Activated T-cell treated with anti-CD3 and anti-CD28 coated beads, Interleukin-2, amount 50 U/mL, for 72 hours (primary cell): ENCODE results near the gene KCTD16. TPM values are rescaled to one million over a fixed set of nuclear protein-coding genes. Genes with fewer than 3 reads are reported as not detected.

Experiments used
- ATAC-seq, 2 donors: fragments of 150-1000 bp; cut with Tn5 transposase; replicated peaks in 1 of 2; 2 replicates each; pipeline ENCODE4 v1.10.0; 2021; ENCODE audit warnings: moderate library complexity in 2 of 2, mild to moderate bottlenecking in 1 of 2
- DNase-seq, 2 donors: peaks; one replicate each; pipeline ENCODE4 v3.0.0; 2021 to 2022; ENCODE audit warnings: mixed read lengths in 1 of 2
- H3K27ac Mint-ChIP-seq: one replicate; pipeline ENCODE4 v1.8.0; 2022; ENCODE audit warnings: mild to moderate bottlenecking, moderate library complexity, mixed read lengths
- H3K27me3 Mint-ChIP-seq: one replicate; pipeline ENCODE4 v1.8.0; 2022; ENCODE audit warnings: low read depth, mixed read lengths
- H3K36me3 Mint-ChIP-seq, 2 donors: one replicate each; pipeline ENCODE4 v1.8.0; 2022; ENCODE audit warnings: mixed read lengths in 2 of 2, mild to moderate bottlenecking in 1 of 2; ENCODE audit not compliant: insufficient read depth in 2 of 2
- H3K4me1 Mint-ChIP-seq: one replicate; pipeline ENCODE4 v1.8.0; 2022; ENCODE audit warnings: low read depth, mixed read lengths
- H3K4me3 Mint-ChIP-seq, 2 donors: one replicate each; pipeline ENCODE4 v1.8.0; 2022; ENCODE audit warnings: mild to moderate bottlenecking in 2 of 2, mixed read lengths in 2 of 2, moderate library complexity in 2 of 2
- H3K9me3 Mint-ChIP-seq, 2 donors: one replicate each; pipeline ENCODE4 v1.8.0; 2022; ENCODE audit warnings: mixed read lengths in 2 of 2
- total RNA-seq, 2 donors: library from RNA; stranded (reverse); gene quantifications; one replicate each; pipeline ENCODE4 v1.2.3, GENCODE V29; 2022

KCTD16 gene
- total RNA-seq, 2 donors from 2014 or later, result 0.07 to 0.25 TPM

- Mint-ChIP-seq H3K27ac (no peak overlapping the region), H3K4me3 (no peak overlapping the region), H3K27me3 (peaks cover 5% of the 10 kb centered on the region), H3K9me3 (peaks cover 0 to 2% of the 10 kb centered on the region in 2 donors), H3K36me3 (no peaks in the 10 kb centered on the region), H3K4me1 (no peaks in the 10 kb centered on the region)
- ATAC-seq, result no peak
- no peak for DNase-seq
These were observed 181.7 kb downstream of the KCTD16 start for GRCh38 chr5:144352330-144352729.

- ATAC-seq (no peak), DNase-seq (no peak)
- no peaks in the 10 kb centered on the region for H3K4me1 Mint-ChIP-seq
- no peak overlapping the region for H3K27ac Mint-ChIP-seq
- no peak overlapping the region for H3K4me3 Mint-ChIP-seq
- H3K36me3 Mint-ChIP-seq, result no peaks in the 10 kb centered on the region
- H3K27me3 Mint-ChIP-seq, result peaks cover 5% of the 10 kb centered on the region
- H3K9me3 Mint-ChIP-seq, result peaks cover 0 to 2% of the 10 kb centered on the region in 2 donors
These were observed 182.2 kb downstream of the KCTD16 start for GRCh38 chr5:144352732-144353317.

GRCh38 chr5:144356489-144356888 is 185.8 kb downstream of the KCTD16 start:
- H3K4me1 Mint-ChIP-seq, result no peaks in the 10 kb centered on the region
- ATAC-seq, result no peak
- no peak overlapping the region for H3K4me3 Mint-ChIP-seq
- H3K27ac Mint-ChIP-seq, result no peak overlapping the region
- H3K9me3 Mint-ChIP-seq, result peaks cover 0 to 1% of the 10 kb centered on the region in 2 donors
- no peaks in the 10 kb centered on the region for H3K36me3 Mint-ChIP-seq
- H3K27me3 Mint-ChIP-seq, result peaks cover 5% of the 10 kb centered on the region
- DNase-seq, result no peak

- ATAC-seq (no peak), DNase-seq (no peak)
- H3K9me3 Mint-ChIP-seq, result peaks cover 0 to 1% of the 10 kb centered on the region in 2 donors
- H3K4me1 Mint-ChIP-seq, result no peaks in the 10 kb centered on the region
- H3K27me3 Mint-ChIP-seq, result peaks cover 4% of the 10 kb centered on the region
- H3K4me3 Mint-ChIP-seq, result no peak overlapping the region
- H3K36me3 Mint-ChIP-seq, result no peaks in the 10 kb centered on the region
- no peak overlapping the region for H3K27ac Mint-ChIP-seq
These were observed 190.7 kb downstream of the KCTD16 start for GRCh38 chr5:144361406-144361805.

GRCh38 chr5:144365885-144366284 is 195.2 kb downstream of the KCTD16 start:
- H3K4me1 Mint-ChIP-seq, result no peaks in the 10 kb centered on the region
- H3K27me3 Mint-ChIP-seq, result no peaks in the 10 kb centered on the region
- H3K36me3 Mint-ChIP-seq, result no peaks in the 10 kb centered on the region
- ATAC-seq (no peak), DNase-seq (no peak)
- H3K9me3 Mint-ChIP-seq, result peaks cover 0 to 1% of the 10 kb centered on the region in 2 donors
- H3K4me3 Mint-ChIP-seq, result no peak overlapping the region
- H3K27ac Mint-ChIP-seq, result no peak overlapping the region

- H3K27me3 Mint-ChIP-seq, result no peaks in the 10 kb centered on the region
- no peak overlapping the region for H3K4me3 Mint-ChIP-seq
- peaks cover 0 to 2% of the 10 kb centered on the region in 2 donors for H3K9me3 Mint-ChIP-seq
- H3K36me3 Mint-ChIP-seq, result no peaks in the 10 kb centered on the region
- no peak for ATAC-seq
- no peak for DNase-seq
- no peaks in the 10 kb centered on the region for H3K4me1 Mint-ChIP-seq
- no peak overlapping the region for H3K27ac Mint-ChIP-seq
These were observed 197.3 kb downstream of the KCTD16 start for GRCh38 chr5:144367991-144368390.

GRCh38 chr5:144368556-144368955 is 197.9 kb downstream of the KCTD16 start:
- DNase-seq, result no peak
- no peaks in the 10 kb centered on the region for H3K36me3 Mint-ChIP-seq
- H3K4me1 Mint-ChIP-seq, result no peaks in the 10 kb centered on the region
- no peak overlapping the region for H3K27ac Mint-ChIP-seq
- H3K27me3 Mint-ChIP-seq, result no peaks in the 10 kb centered on the region
- H3K9me3 Mint-ChIP-seq, result peaks cover 0 to 2% of the 10 kb centered on the region in 2 donors
- ATAC-seq, result no peak
- H3K4me3 Mint-ChIP-seq, result no peak overlapping the region

GRCh38 chr5:144369006-144369405 is 198.3 kb downstream of the KCTD16 start:
- H3K27me3 Mint-ChIP-seq, result no peaks in the 10 kb centered on the region

GRCh38 chr5:144370273-144370672 is 199.6 kb downstream of the KCTD16 start:
- H3K36me3 Mint-ChIP-seq, result no peaks in the 10 kb centered on the region
- H3K4me3 Mint-ChIP-seq, result no peak overlapping the region
- H3K9me3 Mint-ChIP-seq, result peaks cover 0 to 2% of the 10 kb centered on the region in 2 donors
- DNase-seq (no peak), ATAC-seq (no peak)
- H3K27me3 Mint-ChIP-seq, result no peaks in the 10 kb centered on the region
- H3K4me1 Mint-ChIP-seq, result no peaks in the 10 kb centered on the region
- H3K27ac Mint-ChIP-seq, result no peak overlapping the region

More at GRCh38 chr5:144369006-144369405, 198.3 kb downstream of the KCTD16 start:
- H3K4me3 Mint-ChIP-seq, result no peak overlapping the region
- H3K4me1 Mint-ChIP-seq, result no peaks in the 10 kb centered on the region
- peaks cover 0 to 2% of the 10 kb centered on the region in 2 donors for H3K9me3 Mint-ChIP-seq
- DNase-seq, result no peak
- no peaks in the 10 kb centered on the region for H3K36me3 Mint-ChIP-seq
- ATAC-seq, result no peak
- H3K27ac Mint-ChIP-seq, result no peak overlapping the region

GRCh38 chr5:144374637-144375036 is 204.0 kb downstream of the KCTD16 start:
- Mint-ChIP-seq H3K4me3 (no peak overlapping the region), H3K27ac (no peak overlapping the region), H3K9me3 (peaks cover 2 to 6% of the 10 kb centered on the region in 2 donors), H3K36me3 (no peaks in the 10 kb centered on the region), H3K27me3 (no peaks in the 10 kb centered on the region), H3K4me1 (no peaks in the 10 kb centered on the region)
- ATAC-seq (no peak), DNase-seq (no peak)

- Mint-ChIP-seq H3K27me3 (no peaks in the 10 kb centered on the region), H3K36me3 (peaks cover 0 to 3% of the 10 kb centered on the region in 2 donors), H3K4me1 (no peaks in the 10 kb centered on the region), H3K27ac (no peak overlapping the region), H3K9me3 (peaks cover 6 to 12% of the 10 kb centered on the region in 2 donors), H3K4me3 (no peak overlapping the region)
- no peak for ATAC-seq
- DNase-seq, result no peak
These were observed 206.5 kb downstream of the KCTD16 start for GRCh38 chr5:144377207-144377606.

- Mint-ChIP-seq H3K9me3 (peaks cover 4 to 12% of the 10 kb centered on the region in 2 donors), H3K27ac (no peak overlapping the region), H3K4me1 (no peaks in the 10 kb centered on the region), H3K36me3 (peaks cover 0 to 3% of the 10 kb centered on the region in 2 donors), H3K4me3 (no peak overlapping the region), H3K27me3 (no peaks in the 10 kb centered on the region)
- no peak for DNase-seq
- ATAC-seq, result no peak
These were observed 208.0 kb downstream of the KCTD16 start for GRCh38 chr5:144378681-144379080.

- H3K27me3 Mint-ChIP-seq, result no peaks in the 10 kb centered on the region
- H3K27ac Mint-ChIP-seq, result no peak overlapping the region
- H3K4me3 Mint-ChIP-seq, result no peak overlapping the region
- DNase-seq (no peak), ATAC-seq (no peak)
- H3K4me1 Mint-ChIP-seq, result no peaks in the 10 kb centered on the region
- peaks cover 0 to under 1% of the 10 kb centered on the region in 2 donors for H3K36me3 Mint-ChIP-seq
- peaks cover 0 to 9% of the 10 kb centered on the region in 2 donors for H3K9me3 Mint-ChIP-seq
These were observed 214.9 kb downstream of the KCTD16 start for GRCh38 chr5:144385597-144385996.

- H3K4me1 Mint-ChIP-seq, result no peaks in the 10 kb centered on the region
- H3K4me3 Mint-ChIP-seq, result no peak overlapping the region
- H3K9me3 Mint-ChIP-seq, result peaks cover 0 to 3% of the 10 kb centered on the region in 2 donors
- no peaks in the 10 kb centered on the region for H3K36me3 Mint-ChIP-seq
- no peak overlapping the region for H3K27ac Mint-ChIP-seq
- no peak for DNase-seq
- no peaks in the 10 kb centered on the region for H3K27me3 Mint-ChIP-seq
- ATAC-seq, result no peak
These were observed 215.6 kb downstream of the KCTD16 start for GRCh38 chr5:144386315-144386714.
